ENCODE data around the gene RSPH4A.

Gene RSPH4A

DNA sequence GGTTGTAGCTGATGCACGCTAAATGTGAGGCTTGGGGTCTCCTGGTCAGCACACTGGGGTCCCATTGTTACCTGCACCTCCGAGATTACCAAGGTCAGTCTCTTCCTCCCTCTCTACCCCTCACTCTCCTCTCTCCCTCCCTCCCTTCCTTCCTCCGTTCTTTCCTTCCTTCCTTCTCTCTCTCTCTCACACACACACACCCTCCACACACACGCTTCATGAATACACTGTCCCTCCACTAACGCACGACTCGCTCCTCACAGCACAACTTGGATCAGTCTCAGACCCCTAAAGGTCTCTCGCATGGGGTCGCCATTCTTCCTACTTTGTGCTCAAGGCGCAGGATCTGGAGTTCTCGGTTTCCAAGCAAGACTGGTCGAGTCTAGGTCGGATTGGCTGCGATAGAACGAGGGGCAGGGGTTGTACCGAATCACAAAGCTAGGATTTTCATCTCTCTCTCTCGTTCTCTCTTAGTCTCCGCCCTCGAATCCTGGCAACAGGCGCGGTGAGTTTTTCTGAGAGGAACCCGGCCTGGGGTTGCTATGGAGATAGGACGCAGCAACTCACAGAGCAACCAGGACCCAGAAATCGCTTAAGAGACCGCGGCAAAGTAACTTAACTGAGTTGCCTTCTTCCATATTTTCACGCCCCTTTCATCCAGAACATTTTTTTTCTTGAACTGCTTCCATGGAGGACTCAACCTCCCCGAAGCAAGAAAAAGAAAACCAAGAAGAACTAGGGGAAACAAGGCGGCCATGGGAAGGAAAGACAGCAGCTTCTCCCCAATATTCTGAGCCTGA is at the start of gene RSPH4A:
Gene RSPH4A, plus strand, starts transcription at position 543 of the 800 bp plus-strand sequence. Its CDS starts 145 bp downstream, at position 688.
- peak; percentile 89 for DNase-seq (ENCODE audit: low read depth)
- H3K4me3 ChIP-seq (ENCODE audit: low read depth, low read length), result peak within 1 kb of the TSS; percentile 66
- TF ChIP-seq MYC (IDR thresholded peaks at IDR 0.05; ENCODE audit: low read depth, low read length) (no peak), POLR2A (IDR thresholded peaks at IDR 0.05; ENCODE audit: extremely low read depth, insufficient read length) (peak; percentile 17)
- TF ChIP-seq, protein P1, sequence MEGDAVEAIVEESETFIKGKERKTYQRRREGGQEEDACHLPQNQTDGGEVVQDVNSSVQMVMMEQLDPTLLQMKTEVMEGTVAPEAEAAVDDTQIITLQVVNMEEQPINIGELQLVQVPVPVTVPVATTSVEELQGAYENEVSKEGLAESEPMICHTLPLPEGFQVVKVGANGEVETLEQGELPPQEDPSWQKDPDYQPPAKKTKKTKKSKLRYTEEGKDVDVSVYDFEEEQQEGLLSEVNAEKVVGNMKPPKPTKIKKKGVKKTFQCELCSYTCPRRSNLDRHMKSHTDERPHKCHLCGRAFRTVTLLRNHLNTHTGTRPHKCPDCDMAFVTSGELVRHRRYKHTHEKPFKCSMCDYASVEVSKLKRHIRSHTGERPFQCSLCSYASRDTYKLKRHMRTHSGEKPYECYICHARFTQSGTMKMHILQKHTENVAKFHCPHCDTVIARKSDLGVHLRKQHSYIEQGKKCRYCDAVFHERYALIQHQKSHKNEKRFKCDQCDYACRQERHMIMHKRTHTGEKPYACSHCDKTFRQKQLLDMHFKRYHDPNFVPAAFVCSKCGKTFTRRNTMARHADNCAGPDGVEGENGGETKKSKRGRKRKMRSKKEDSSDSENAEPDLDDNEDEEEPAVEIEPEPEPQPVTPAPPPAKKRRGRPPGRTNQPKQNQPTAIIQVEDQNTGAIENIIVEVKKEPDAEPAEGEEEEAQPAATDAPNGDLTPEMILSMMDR (IDR thresholded peaks at IDR 0.05; ENCODE audit: low read depth, low read length), result no peak
- TF ChIP-seq, protein P2, sequence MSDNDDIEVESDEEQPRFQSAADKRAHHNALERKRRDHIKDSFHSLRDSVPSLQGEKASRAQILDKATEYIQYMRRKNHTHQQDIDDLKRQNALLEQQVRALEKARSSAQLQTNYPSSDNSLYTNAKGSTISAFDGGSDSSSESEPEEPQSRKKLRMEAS (IDR thresholded peaks at IDR 0.05; ENCODE audit: low read depth, low read length), result no peak

DNA sequence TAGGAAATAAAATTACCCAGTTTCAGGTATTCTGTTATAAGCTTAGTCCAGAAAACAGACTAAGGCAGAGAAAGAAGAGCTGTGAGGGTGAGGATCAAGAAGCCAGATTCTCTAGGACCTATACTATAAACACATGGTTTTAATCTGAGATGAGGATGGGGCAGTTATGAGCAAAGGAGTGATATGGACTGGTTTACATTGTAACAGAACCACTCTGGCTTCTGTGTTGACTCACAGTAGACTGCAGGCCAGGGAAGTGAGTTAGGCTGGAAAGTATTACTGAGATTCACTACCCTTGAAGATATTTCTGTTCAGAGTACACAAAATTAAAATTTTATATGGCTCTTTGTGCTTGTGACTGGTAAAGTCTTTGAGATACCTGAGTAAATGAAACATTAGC is 48.2 kb upstream of the RSPH4A start:
- DNase-seq (ENCODE audit: low read depth), result no peak

DNA sequence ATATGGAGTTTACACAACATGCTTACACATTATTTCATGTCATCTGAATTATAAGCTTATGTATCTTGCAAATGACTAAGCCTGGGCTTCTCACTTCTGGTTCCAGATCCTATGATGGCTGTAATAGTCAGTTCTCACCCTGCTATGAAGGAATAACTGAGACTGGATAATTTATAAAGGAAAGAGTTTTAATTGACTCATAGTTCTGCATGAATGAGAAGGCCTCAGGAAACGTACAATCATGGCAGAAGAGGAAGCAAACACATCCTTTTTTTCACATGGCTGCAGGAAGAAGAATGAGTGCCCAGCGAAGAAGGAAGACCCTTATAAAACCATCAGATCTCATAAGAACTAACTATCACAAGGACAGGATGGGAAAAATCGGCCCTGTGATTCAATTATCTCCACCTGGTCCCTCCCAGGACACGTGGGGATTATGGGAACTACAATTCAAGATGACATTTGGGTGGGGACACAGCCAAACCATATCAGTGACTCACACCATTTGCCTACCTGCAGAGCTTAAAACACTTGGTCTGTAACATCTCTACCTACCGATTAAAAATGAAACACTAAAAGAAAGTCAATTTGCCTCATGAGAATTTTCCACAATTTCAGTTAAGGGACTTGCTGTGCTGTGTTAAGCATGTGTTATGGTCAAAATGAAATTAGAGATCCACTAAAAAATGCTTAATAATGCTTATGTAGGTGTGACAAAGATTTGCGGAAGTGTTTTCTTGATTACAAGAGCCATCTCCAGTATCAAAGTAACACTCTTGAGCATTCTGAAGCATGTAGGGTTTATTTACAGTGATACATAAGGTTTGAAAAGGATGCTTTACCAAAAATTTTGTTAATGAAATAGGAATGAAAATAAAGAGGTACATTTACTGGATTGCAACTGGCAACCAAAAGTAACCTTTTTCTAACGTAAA is 47.2 kb upstream of the RSPH4A start:
- peak; percentile 12 for DNase-seq (ENCODE audit: low read depth)

More for the DNA sequence above, 48.2 kb upstream of the RSPH4A start:
- H3K4me3 ChIP-seq (ENCODE audit: low read depth, low read length), result no peak overlapping the region
- TF ChIP-seq MYC (IDR thresholded peaks at IDR 0.05; ENCODE audit: low read depth, low read length) (no peak), POLR2A (IDR thresholded peaks at IDR 0.05; ENCODE audit: extremely low read depth, insufficient read length) (no peak)
- TF ChIP-seq, protein P1 (IDR thresholded peaks at IDR 0.05; ENCODE audit: low read depth, low read length), result no peak
- TF ChIP-seq, protein P2 (IDR thresholded peaks at IDR 0.05; ENCODE audit: low read depth, low read length), result no peak

DNA sequence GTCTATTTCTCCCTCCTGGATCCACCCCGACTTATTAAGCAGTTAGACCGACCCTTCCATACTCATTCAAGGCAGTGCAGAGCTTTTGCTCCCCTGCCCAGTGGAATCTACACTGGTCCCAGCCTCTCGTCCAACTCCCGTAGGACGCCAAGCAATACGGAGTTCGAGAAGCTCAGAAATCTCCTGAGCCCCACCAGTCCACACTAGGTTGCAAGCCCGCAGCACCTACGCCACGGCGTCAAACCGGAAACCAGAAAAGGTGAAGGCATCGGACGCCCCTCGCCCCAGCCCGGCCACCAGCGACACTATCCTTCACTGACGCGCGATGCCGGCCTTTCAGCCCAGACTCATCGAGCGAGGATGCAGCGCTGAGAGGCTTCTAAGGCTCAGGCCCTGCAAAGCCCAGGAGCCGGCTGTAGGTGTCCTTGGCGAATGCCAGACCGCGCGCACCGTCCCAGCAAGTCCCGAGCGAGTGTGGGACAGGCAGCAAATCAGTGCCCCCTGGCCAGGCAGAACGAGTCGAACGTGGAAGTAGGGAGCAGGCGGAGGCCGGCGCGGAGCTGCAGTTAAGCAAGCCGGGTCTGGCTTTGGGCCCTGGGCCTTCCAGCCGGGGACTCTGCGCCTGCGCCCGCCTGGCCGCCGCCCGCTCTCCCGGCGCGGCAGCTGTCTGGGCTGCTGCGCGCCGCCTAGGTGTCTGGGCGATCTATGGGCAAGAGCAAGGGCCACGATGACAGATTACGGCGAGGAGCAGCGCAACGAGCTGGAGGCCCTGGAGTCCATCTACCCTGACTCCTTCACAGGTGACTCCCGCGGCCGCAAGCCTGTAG is 45.2 kb upstream of the RSPH4A start, which contains the start of gene RWDD1:
Gene RWDD1, plus strand, starts transcription at position 649 of the 827 bp plus-strand sequence. Its CDS starts 79 bp downstream, at position 728.
- TF ChIP-seq, protein P2 (IDR thresholded peaks at IDR 0.05; ENCODE audit: low read depth, low read length), result peak; percentile 94
- TF ChIP-seq POLR2A (IDR thresholded peaks at IDR 0.05; ENCODE audit: extremely low read depth, insufficient read length) (no peak), MYC (IDR thresholded peaks at IDR 0.05; ENCODE audit: low read depth, low read length) (peak; percentile 86)
- TF ChIP-seq, protein P1 (IDR thresholded peaks at IDR 0.05; ENCODE audit: low read depth, low read length), result no peak
- DNase-seq (ENCODE audit: low read depth), result peak; percentile 100
- peak within 1 kb of the TSS; percentile 96 for H3K4me3 ChIP-seq (ENCODE audit: low read depth, low read length)

More for the DNA sequence above, 47.2 kb upstream of the RSPH4A start:
- no peak overlapping the region for H3K4me3 ChIP-seq (ENCODE audit: low read depth, low read length)
- TF ChIP-seq, protein P1 (IDR thresholded peaks at IDR 0.05; ENCODE audit: low read depth, low read length), result no peak
- TF ChIP-seq POLR2A (IDR thresholded peaks at IDR 0.05; ENCODE audit: extremely low read depth, insufficient read length) (no peak), MYC (IDR thresholded peaks at IDR 0.05; ENCODE audit: low read depth, low read length) (no peak)
- TF ChIP-seq, protein P2 (IDR thresholded peaks at IDR 0.05; ENCODE audit: low read depth, low read length), result no peak

DNA sequence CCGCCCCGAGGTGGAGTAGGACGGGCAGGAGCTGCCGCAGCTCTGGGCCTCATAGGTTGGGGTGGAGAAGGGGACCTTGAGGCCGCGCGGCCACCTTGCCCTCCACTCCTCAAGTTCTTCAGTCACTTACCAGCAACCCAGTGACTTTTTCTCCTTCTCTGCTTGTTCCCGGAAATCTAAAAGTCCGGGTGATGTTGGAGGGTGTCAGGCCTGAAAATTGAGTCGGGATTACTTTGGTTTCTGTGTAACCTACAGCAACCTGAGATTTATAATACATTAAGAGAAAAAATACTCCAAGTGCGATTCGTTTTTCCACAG is 44.6 kb upstream of the RSPH4A start:
- TF ChIP-seq POLR2A (IDR thresholded peaks at IDR 0.05; ENCODE audit: extremely low read depth, insufficient read length) (no peak), MYC (IDR thresholded peaks at IDR 0.05; ENCODE audit: low read depth, low read length) (no peak)
- H3K4me3 ChIP-seq (ENCODE audit: low read depth, low read length), result peak overlapping the region; percentile 96

More for the DNA sequence above, 44.6 kb upstream of the RSPH4A start:
- no peak for DNase-seq (ENCODE audit: low read depth)
